ENCODE data around the gene ASCL4.
"Not testable (repeated sequence)": the region's sequence is repeated elsewhere in the genome, so short reads cannot be mapped to it uniquely, and the experiment has no call there.

The ASCL4 gene, protein sequence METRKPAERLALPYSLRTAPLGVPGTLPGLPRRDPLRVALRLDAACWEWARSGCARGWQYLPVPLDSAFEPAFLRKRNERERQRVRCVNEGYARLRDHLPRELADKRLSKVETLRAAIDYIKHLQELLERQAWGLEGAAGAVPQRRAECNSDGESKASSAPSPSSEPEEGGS

GRCh38 chr12:107774349-107775029, at the start of gene ASCL4:
ASCL4 (plus strand) TSS chr12:107774704; CDS start chr12:107775219, 515 bp downstream.
- TF ChIP-seq, protein P1, sequence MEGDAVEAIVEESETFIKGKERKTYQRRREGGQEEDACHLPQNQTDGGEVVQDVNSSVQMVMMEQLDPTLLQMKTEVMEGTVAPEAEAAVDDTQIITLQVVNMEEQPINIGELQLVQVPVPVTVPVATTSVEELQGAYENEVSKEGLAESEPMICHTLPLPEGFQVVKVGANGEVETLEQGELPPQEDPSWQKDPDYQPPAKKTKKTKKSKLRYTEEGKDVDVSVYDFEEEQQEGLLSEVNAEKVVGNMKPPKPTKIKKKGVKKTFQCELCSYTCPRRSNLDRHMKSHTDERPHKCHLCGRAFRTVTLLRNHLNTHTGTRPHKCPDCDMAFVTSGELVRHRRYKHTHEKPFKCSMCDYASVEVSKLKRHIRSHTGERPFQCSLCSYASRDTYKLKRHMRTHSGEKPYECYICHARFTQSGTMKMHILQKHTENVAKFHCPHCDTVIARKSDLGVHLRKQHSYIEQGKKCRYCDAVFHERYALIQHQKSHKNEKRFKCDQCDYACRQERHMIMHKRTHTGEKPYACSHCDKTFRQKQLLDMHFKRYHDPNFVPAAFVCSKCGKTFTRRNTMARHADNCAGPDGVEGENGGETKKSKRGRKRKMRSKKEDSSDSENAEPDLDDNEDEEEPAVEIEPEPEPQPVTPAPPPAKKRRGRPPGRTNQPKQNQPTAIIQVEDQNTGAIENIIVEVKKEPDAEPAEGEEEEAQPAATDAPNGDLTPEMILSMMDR (conservative IDR thresholded peaks at IDR 0.05) = no peak
- TF ChIP-seq ZFX (IDR thresholded peaks at IDR 0.05) = no peak

DNA sequence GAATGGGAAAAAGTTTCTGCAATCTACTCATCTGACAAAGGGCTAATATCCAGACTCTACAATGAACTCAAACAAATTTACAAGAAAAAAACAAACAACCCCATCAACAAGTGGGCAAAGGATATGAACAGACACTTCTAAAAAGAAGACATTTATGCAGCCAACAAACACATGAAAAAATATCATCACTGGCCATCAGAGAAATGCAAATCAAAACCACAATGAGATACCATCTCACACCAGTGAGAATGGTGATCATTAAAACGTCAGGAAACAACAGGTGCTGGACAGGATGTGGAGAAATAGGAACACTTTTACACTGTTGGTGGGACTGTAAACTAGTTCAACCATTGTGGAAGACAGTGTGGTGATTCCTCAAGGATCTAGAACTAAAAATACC, 47.2 kb upstream of the ASCL4 start:
- H3K27ac ChIP-seq = not testable (repeated sequence)

More at GRCh38 chr12:107774349-107775029, at the start of gene ASCL4:
- no peak within 1 kb of the TSS for H3K27ac ChIP-seq

DNA sequence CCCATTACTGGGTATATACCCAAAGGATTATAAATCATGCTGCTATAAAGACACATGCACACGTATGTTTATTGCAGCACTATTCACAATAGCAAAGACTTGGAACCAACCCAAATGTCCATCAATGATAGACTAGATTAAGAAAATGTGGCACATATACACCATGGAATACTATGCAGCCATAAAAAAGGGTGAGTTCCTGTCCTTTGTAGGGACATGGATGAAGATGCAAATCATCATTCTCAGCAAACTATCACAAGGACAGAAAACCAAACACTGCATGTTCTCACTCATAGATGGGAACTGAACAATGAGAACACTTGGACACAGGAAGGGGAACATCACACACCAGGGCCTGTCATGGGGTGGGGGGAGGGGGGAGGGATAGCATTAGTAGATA, 46.8 kb upstream of the ASCL4 start:
- not testable (repeated sequence) for H3K27ac ChIP-seq

- no peak overlapping the region for H3K27ac ChIP-seq
- TF ChIP-seq ZFX (IDR thresholded peaks at IDR 0.05) = no peak
- TF ChIP-seq, protein P1 (conservative IDR thresholded peaks at IDR 0.05) = no peak
Measured at GRCh38 chr12:107730618-107731341, 43.7 kb upstream of the ASCL4 start.

GRCh38 chr12:107731366-107731765, 43.1 kb upstream of the ASCL4 start:
- TF ChIP-seq, protein P1 (conservative IDR thresholded peaks at IDR 0.05) = no peak
- no peak for TF ChIP-seq ZFX (IDR thresholded peaks at IDR 0.05)
- no peak overlapping the region for H3K27ac ChIP-seq

DNA sequence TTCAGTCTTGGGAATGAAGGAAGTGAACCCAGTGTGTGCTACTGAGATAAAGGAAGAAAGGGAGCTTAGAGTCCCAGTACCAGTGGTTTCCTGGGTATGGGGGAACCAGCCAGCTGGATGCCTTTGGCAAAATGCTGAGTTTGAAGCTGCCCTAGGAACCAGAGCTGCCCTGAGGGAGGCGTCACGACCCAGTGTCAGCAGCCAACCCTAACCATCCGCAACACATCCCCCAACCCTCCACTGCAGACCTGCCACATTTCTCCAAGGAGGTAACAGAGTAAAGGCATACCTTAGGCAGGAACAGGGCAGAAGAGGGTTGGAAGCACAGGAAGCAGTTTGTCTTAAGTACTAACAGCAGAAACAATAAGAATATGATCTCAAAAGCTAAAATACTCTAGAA, 42.1 kb upstream of the ASCL4 start:
- no peak for TF ChIP-seq ZFX (IDR thresholded peaks at IDR 0.05)
- TF ChIP-seq, protein P1 (conservative IDR thresholded peaks at IDR 0.05) = no peak
- no peak overlapping the region for H3K27ac ChIP-seq

DNA sequence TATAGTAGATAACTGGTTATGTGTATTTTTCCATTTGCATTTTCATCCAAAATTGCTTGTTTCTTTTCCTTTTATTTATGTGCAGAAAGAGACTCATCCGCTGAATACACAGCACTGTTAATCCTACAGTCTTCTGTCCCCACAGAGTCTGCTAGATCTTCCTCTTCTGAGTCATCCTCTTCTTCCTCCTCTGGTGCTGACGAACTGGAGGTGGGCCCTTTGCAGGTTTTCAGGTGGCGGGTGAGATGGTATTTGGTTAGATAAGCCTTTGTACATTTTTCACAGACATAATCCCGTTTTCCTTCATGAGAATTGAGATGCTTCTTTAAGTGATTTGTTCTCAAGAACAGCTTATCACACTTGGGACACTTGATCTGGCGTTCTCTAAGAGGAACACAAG, 40.4 kb upstream of the ASCL4 start:
- H3K27ac ChIP-seq = no peak overlapping the region

GRCh38 chr12:107735763-107736162, 38.7 kb upstream of the ASCL4 start:
- H3K27ac ChIP-seq = no peak overlapping the region
- TF ChIP-seq ZFX (IDR thresholded peaks at IDR 0.05) = no peak
- TF ChIP-seq, protein P1 (conservative IDR thresholded peaks at IDR 0.05) = no peak

More for the DNA sequence above, 40.4 kb upstream of the ASCL4 start:
- no peak for TF ChIP-seq ZFX (IDR thresholded peaks at IDR 0.05)
- TF ChIP-seq, protein P1 (conservative IDR thresholded peaks at IDR 0.05) = no peak

Measured in C4-2B (cell line).